Measurements from ENCODE around the gene ARHGAP45.

ARHGAP45 gene

DNA sequence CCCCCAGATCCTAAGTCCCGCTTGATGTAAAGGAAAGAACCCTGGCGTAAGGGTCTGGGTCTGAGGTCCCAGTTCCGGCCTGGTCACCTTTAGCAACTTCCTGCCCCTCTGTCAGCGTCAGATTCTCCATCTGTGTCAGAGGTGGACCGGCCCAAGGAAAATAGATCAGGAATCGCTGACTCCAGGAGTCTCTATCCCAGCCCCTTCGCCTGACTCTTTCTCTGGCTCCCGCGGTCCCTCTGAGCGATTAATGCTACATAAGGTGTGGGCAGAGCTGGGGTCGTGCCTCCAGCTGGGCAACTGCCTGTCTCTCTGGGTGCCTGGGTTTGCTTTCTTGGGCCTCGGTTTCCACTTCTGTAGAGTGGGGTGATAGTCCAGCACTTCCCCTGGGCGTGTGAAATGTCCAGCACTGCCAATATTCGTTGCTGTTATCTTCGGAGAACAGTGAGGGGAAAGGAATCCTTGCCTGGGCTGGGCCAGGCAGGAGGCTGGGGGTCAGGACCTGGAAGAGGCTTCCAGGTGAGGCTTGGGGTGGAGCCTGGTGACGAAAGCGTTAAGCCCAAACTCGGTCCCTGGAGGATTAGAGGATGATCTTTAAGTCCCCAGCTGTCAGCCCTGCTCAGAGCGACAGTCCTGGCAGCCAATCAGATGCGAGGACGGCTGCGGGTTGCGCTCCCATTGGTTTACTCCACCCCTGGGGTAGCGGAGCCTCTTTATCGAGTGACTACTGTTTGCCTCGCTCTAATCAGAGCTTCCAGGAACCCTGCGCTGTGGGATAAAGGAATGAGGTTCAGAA lies 26.3 kb upstream of the ARHGAP45 start:
- peak; percentile 69 for DNase-seq

DNA sequence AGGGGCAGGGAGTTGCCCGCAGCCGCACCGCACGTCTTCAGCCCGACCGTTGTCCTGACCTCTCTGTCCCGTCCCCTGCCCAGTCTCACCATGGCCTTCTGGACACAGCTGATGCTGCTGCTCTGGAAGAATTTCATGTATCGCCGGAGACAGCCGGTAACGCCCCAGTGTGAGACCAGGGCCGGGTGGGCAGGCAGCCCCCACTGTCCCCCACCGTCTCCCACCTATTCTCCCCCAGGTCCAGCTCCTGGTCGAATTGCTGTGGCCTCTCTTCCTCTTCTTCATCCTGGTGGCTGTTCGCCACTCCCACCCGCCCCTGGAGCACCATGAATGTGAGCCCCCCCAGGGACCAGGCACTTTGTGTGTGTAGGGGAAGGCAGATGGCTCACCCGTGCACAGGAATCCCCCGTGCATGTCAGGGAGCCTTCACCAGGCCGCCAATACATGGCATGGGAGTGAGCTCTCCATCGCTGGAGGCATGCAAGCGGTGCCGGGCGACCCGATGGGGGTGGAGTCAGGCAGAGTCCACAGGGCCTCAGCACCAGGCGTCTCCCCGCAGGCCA lies 25.6 kb upstream of the ARHGAP45 start:
- DNase-seq, result no peak

DNA sequence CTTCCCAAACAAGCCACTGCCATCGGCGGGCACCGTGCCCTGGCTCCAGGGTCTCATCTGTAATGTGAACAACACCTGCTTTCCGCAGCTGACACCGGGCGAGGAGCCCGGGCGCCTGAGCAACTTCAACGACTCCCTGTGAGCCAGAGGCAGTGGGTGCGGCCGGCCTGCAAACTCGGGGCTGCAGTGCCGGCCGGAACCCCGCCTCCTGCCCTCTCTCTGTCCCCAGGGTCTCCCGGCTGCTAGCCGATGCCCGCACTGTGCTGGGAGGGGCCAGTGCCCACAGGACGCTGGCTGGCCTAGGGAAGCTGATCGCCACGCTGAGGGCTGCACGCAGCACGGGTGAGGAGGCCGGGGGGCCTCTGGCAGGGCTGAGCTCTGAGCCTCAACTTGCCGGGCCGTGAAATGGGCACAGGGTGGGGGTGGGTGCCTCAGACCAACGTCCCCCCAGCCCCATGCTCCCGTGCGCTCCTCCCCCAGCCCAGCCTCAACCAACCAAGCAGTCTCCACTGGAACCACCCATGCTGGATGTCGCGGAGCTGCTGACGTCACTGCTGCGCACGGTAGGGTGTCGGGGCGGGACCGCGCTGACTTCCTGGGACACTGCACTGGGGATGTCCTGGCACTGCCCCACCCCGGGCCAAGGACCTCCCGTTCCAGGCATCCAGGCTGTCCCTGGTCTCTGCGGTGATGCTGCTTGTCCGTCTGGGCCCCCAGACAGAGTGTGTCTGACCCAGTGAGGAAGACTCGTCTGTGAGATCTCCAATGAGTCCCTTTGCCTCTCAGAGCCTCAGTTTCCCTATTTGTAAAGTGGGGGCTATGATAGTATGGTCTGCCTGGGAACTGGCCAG lies 24.9 kb upstream of the ARHGAP45 start:
- DNase-seq, result no peak

GRCh38 chr19:1042689-1043511 lies 24.1 kb upstream of the ARHGAP45 start:
- DNase-seq, result no peak

GRCh38 chr19:1045247-1045603 lies 21.7 kb upstream of the ARHGAP45 start:
- no peak for DNase-seq

- no peak for DNase-seq
Observed at GRCh38 chr19:1046117-1046626, 20.8 kb upstream of the ARHGAP45 start.

DNA sequence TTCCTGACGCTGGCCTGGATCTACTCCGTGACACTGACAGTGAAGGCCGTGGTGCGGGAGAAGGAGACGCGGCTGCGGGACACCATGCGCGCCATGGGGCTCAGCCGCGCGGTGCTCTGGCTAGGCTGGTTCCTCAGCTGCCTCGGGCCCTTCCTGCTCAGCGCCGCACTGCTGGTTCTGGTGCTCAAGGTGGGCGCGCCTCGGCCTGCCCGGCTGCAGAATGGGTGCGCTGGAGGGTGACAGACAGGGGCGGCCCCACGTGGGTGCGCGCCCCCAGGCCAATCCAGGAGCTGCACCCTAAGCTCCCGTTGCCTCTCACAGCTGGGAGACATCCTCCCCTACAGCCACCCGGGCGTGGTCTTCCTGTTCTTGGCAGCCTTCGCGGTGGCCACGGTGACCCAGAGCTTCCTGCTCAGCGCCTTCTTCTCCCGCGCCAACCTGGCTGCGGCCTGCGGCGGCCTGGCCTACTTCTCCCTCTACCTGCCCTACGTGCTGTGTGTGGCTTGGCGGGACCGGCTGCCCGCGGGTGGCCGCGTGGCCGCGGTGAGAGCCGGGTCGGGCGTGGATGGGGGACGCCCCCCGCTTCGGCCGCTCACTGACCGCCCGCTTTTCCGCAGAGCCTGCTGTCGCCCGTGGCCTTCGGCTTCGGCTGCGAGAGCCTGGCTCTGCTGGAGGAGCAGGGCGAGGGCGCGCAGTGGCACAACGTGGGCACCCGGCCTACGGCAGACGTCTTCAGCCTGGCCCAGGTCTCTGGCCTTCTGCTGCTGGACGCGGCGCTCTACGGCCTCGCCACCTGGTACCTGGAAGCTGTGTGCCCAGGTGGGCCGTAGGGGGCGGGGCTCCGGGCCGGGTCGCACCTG lies 19.9 kb upstream of the ARHGAP45 start:
- DNase-seq, result no peak

DNA sequence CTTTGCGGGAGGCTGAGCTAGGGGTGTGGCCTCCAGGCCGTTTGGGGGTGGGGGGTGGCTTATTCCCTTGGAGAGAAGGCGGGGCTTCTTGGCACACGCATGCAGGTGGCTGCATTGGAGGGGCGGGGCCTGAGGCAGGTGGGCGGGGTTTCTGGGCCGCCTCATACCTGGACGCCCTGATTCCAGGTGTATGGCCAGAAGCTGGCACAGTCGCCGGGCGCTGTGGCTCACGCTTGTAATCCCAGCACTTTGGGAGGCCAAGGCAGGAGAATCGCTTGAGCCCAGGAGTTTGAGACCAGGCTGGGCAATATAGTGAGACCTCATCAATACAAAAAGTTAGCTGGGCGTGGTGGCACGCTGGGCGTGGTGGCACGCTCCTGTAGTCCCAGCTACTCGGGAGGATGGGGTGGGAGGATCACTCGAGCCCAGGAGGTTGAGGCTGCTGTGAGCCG lies 19.2 kb upstream of the ARHGAP45 start:
- DNase-seq, result no peak

GRCh38 chr19:1049106-1049505 lies 17.9 kb upstream of the ARHGAP45 start:
- DNase-seq, result no peak

DNA sequence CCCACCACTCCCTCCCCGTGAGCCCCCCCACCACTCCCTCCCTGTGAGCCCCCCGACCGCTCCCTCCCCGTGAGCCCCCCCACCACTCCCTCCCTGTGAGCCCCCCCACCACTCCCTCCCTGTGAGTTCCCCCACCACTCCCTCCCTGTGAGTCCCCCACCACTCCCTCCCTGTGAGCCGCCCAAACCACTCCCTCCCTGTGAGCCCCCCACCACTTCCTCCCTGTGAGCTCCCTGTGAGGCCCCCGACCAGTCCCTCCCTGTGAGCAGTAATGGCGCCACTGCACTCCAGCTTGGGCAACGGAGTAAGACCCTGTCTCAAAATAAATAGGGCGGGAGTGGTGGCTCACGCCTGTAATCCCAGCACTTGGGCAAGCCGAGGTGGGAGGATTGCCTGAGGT lies 17.2 kb upstream of the ARHGAP45 start:
- no peak for DNase-seq

DNA sequence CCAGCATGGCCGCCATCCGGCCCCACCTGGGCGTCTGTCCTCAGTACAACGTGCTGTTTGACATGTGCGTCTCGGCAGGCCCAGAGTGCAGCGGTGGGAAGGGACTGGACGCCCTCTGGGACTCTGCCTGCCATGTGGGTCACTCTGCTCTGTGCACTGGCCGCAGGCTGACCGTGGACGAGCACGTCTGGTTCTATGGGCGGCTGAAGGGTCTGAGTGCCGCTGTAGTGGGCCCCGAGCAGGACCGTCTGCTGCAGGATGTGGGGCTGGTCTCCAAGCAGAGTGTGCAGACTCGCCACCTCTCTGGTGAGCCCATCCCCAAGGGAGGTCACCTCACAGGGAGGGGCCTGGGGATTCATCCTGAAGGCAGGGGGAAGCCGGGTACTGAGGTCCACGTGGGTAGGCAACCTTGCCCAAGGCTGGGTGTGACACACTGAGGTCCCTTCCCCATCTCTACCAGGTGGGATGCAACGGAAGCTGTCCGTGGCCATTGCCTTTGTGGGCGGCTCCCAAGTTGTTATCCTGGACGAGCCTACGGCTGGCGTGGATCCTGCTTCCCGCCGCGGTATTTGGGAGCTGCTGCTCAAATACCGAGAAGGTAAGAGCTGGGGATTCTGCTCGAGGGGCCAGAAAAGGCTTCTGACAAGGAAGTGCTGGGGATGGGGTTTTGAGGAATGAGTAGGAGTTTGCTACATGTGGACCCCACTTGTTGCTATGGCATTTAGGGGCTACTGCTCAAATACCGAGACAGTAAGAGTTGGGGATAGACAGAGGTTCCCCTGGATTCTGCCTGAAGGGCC lies 15.8 kb upstream of the ARHGAP45 start:
- DNase-seq, result no peak

GRCh38 chr19:1051791-1052190 lies 15.2 kb upstream of the ARHGAP45 start:
- DNase-seq, result no peak

DNA sequence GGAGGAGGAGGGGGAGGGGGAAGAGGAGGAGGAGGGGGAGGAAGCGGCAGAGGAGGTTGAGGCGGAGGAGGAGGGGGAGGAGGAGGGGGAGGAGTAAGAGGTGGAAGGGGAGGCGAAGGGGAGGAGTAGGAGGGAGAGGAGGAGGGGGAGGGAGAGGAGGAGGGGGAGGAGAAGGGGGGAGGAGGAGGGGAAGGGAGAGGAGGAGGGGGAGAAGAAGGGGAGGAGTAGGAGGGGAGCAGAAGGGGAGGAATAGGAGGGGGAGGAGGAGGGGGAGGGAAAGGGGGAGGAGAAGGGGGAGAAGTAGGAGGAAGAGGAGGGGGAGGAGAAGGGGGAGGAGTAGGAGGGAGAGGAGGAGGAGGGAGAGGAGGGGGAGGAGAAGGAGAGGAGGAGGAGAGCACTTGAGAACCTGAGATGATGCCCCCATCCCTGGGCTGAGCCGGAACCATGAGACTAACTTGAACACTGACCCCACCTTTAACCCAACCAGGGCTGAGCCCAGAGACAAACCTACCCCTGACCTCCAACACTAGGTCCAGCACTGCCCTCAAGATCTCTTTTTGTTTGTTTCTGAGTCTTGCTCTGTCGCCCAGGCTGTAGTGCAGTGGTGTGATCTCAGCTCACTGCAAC lies 14.5 kb upstream of the ARHGAP45 start:
- DNase-seq, result no peak

DNA sequence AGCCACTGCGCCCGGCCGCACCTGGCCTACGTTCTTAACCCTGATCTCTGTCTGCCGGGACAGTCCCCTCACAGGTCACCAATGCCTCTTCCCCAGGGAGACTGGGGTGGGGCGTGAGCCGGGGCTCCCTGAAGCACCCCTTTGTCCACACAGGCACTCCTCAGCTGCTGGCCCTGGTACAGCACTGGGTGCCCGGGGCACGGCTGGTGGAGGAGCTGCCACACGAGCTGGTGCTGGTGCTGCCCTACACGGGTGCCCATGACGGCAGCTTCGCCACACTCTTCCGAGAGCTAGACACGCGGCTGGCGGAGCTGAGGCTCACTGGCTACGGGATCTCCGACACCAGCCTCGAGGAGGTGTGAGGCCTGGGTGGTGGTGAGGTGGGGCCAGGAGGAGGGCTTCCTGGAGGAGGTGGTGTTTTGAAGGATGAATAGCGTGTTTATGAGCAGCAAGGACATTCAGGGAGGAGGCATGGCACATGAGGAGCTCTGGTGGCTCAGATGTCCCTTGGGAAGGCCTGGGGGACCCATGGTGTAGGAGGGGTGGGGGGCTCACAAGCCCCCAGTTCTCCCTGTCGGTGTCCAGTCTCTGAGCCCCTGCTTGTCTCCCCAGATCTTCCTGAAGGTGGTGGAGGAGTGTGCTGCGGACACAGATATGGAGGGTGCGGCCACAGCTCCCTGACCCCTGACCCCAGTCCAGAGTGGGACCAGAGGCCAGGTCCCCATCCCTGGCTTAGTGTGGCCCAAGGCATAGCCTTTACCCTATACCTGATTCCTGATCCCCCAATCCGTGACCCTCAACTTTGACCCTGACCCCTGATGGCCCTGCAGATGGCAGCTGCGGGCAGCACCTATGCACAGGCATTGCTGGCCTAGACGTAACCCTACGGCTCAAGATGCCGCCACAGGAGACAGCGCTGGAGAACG lies 13.5 kb upstream of the ARHGAP45 start:
- no peak for DNase-seq

DNA sequence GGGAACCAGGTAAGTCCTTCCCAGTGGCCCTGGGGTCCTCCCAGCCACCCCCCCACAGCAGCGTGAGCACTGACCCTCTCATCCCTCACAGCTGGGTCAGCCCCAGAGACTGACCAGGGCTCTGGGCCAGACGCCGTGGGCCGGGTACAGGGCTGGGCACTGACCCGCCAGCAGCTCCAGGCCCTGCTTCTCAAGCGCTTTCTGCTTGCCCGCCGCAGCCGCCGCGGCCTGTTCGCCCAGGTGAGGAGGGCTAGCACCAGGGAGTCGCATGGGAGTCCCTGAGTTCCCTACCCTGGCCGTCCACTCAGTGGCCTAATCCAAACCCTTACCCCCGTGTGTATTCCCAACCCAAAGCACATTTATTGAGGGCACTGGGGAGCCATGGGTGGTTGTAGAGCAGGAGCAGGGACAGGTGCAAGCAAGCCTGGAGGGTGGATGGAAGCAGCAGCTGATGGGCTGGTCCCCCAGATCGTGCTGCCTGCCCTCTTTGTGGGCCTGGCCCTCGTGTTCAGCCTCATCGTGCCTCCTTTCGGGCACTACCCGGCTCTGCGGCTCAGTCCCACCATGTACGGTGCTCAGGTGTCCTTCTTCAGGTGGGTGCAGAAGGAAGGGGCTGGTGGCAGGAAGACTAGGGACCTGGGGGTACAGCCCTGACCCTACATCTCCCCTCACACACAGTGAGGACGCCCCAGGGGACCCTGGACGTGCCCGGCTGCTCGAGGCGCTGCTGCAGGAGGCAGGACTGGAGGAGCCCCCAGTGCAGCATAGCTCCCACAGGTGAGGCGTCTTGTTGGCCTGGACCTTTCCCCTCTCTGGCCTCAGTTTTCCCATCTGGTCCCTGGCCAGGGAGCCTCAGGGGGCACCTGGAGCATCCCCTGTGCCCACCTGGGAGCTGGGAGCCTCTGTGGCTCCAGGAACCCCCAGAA lies 12.6 kb upstream of the ARHGAP45 start:
- no peak for DNase-seq

- no peak for DNase-seq
Observed at GRCh38 chr19:1055028-1055425, 11.9 kb upstream of the ARHGAP45 start.

GRCh38 chr19:1055886-1056620 lies 10.9 kb upstream of the ARHGAP45 start:
- DNase-seq, result no peak

Measured in amniotic stem cell (primary cell).